SK-N-SH (cell line): Measurements from ENCODE around the gene P3H4. TPM values are rescaled to one million over a fixed set of nuclear protein-coding genes. Genes with fewer than 3 reads are reported as not detected.

Experiments used
- CTCF ChIA-PET: fragments of 300-600, 350-600 bp; formaldehyde crosslinking; extraction: SDS; loops from one replicate; lab custom pipeline; 2021; lab: Yijun Ruan, JAX
- POLR2A ChIA-PET: fragments of 350-600 bp; sonication (Branson Sonifier 250); formaldehyde crosslinking; extraction: SDS; loops from one replicate; lab custom pipeline; 2020; ENCODE audit warnings: antibody characterized with exemption, inconsistent platforms; lab: Yijun Ruan, JAX
- DNase-seq: peaks from one replicate; pipeline ENCODE4 v3.0.0; 2012
- H2AFZ ChIP-seq: fragments of 200-600 bp; sonication (generic); 2 replicates; pipeline ENCODE4 v1.8.1; 2016; ENCODE audit warnings: antibody characterized with exemption, mild to moderate bottlenecking, low read depth
- H3F3A ChIP-seq: fragments of 200-600 bp; sonication (generic); replicated peaks from 2 replicates; pipeline ENCODE3; 2016; ENCODE audit warnings: antibody characterized with exemption, mild to moderate bottlenecking; ENCODE audit not compliant: insufficient read depth
- H3K27ac ChIP-seq, 2 experiments: fragments of 200-500 bp in 1 of 2; fragments of 200-600 bp in 1 of 2; sonication (Bioruptor generic) in 1 of 2; sonication (generic), shearing (Covaris generic) in 1 of 2; 2 replicates each; pipeline versions ENCODE4 v1.5.1 to v1.6.1; 2014 to 2016; ENCODE audit warnings: low read depth in 2 of 2, inconsistent platforms in 1 of 2, low read length in 1 of 2, mild to moderate bottlenecking in 1 of 2, mixed read lengths in 1 of 2
- H3K27me3 ChIP-seq: fragments of 200-600 bp; sonication (generic), shearing (Covaris generic); 2 replicates; pipeline ENCODE4 v1.6.1; 2016; ENCODE audit warnings: mixed run types; ENCODE audit not compliant: insufficient read depth
- H3K36me3 ChIP-seq, 2 experiments: fragments of 200-500 bp in 1 of 2; fragments of 200-600 bp in 1 of 2; sonication (Bioruptor generic) in 1 of 2; sonication (generic) in 1 of 2; replicated peaks in 1 of 2; 2 replicates each; pipeline versions ENCODE3 to v1.5.1; 2014 to 2016; ENCODE audit warnings: low read length in 1 of 2, mild to moderate bottlenecking in 1 of 2; ENCODE audit not compliant: insufficient read depth in 2 of 2, control insufficient read depth in 1 of 2
- H3K4me1 ChIP-seq, 2 experiments: fragments of 200-500 bp in 1 of 2; fragments of 200-600 bp in 1 of 2; sonication (Bioruptor generic) in 1 of 2; sonication (generic), shearing (Covaris generic) in 1 of 2; 2 replicates each; pipeline versions ENCODE4 v1.5.1 to v1.6.1; 2014 to 2016; ENCODE audit warnings: low read depth in 1 of 2, low read length in 1 of 2, mixed run types in 1 of 2; ENCODE audit not compliant: insufficient read depth in 2 of 2, control insufficient read depth in 1 of 2
- H3K4me2 ChIP-seq: fragments of 200-600 bp; sonication (generic), shearing (Covaris generic); 2 replicates; pipeline ENCODE4 v1.6.1; 2017; ENCODE audit warnings: mixed run types
- H3K4me3 ChIP-seq, 2 experiments: fragments of 200-500 bp in 1 of 2; fragments of 200-600 bp in 1 of 2; sonication (Bioruptor generic) in 1 of 2; sonication (generic), shearing (Covaris generic) in 1 of 2; 2 replicates each; pipeline versions ENCODE4 v1.5.1 to v1.8.1; 2014 to 2016; ENCODE audit warnings: low read depth in 2 of 2, inconsistent platforms in 1 of 2, low read length in 1 of 2, mild to moderate bottlenecking in 1 of 2, mixed read lengths in 1 of 2, moderate library complexity in 1 of 2
- H3K79me2 ChIP-seq: fragments of 200-600 bp; sonication (generic); 2 replicates; pipeline ENCODE4 v1.8.1; 2017; ENCODE audit warnings: mild to moderate bottlenecking; ENCODE audit not compliant: insufficient read depth
- H3K9ac ChIP-seq: fragments of 200-600 bp; sonication (generic); 2 replicates; pipeline ENCODE4 v1.6.1; 2017; ENCODE audit warnings: mixed run types
- H3K9me2 ChIP-seq: fragments of 200-600 bp; sonication (generic); 2 replicates; pipeline ENCODE4 v1.6.1; 2017; ENCODE audit warnings: mixed run types
- H3K9me3 ChIP-seq: fragments of 200-600 bp; sonication (generic); 2 replicates; pipeline ENCODE4 v1.6.1; 2017; ENCODE audit warnings: mixed run types, mild to moderate bottlenecking, moderate library complexity
- H4K20me1 ChIP-seq: fragments of 200-600 bp; sonication (generic); 2 replicates; pipeline ENCODE4 v1.6.1; 2017; ENCODE audit warnings: mild to moderate bottlenecking, mixed run types; ENCODE audit not compliant: insufficient read depth
- CHD2 ChIP-seq: fragments of 150-350 bp; IDR thresholded peaks from 2 replicates; pipeline ENCODE4 v1.6.1; 2018; ENCODE audit warnings: low read length; ENCODE audit not compliant: partially characterized antibody
- CTCF ChIP-seq: fragments of 200-600 bp; sonication (generic); IDR thresholded peaks from 2 replicates; pipeline ENCODE4 v1.6.1; 2017; ENCODE audit warnings: antibody characterized with exemption, mild to moderate bottlenecking, moderate library complexity
- ELF1 ChIP-seq: IDR thresholded peaks from 2 replicates; pipeline ENCODE4 v1.4.0; 2012
- EP300 ChIP-seq, 2 experiments: IDR thresholded peaks; 2 replicates each; pipeline versions ENCODE4 v1.4.0 to v1.6.1; 2012; ENCODE audit warnings: borderline replicate concordance in 1 of 2, low read depth in 1 of 2, low read length in 1 of 2
- EZH2phosphoT487 ChIP-seq: fragments of 200-600 bp; sonication (generic); IDR thresholded peaks from 2 replicates; pipeline ENCODE4 v1.6.1; 2017; ENCODE audit warnings: low read depth, mixed run types, mild to moderate bottlenecking, antibody characterized with exemption, moderate library complexity, borderline replicate concordance
- FOSL2 ChIP-seq: IDR thresholded peaks from 2 replicates; pipeline ENCODE4 v1.4.0; 2012; ENCODE audit warnings: low read depth, mild to moderate bottlenecking, moderate library complexity, borderline replicate concordance
- FOXJ3 ChIP-seq: sonication (generic); formaldehyde crosslinking; IDR thresholded peaks from 2 replicates; pipeline ENCODE4 v1.5.1; 2020; ENCODE audit warnings: mild to moderate bottlenecking, missing genetic modification reagents
- FOXM1 ChIP-seq: IDR thresholded peaks from 2 replicates; pipeline ENCODE4 v1.4.0; 2012; ENCODE audit warnings: low read depth, mild to moderate bottlenecking
- GABPA ChIP-seq: IDR thresholded peaks from 2 replicates; pipeline ENCODE4 v1.4.0; 2012; ENCODE audit warnings: low read depth, mild to moderate bottlenecking
- JUND ChIP-seq: IDR thresholded peaks from 2 replicates; pipeline ENCODE4 v1.4.0; 2012
- NFIC ChIP-seq: IDR thresholded peaks from 2 replicates; pipeline ENCODE4 v1.4.0; 2012; ENCODE audit warnings: borderline replicate concordance
- POLR2AphosphoS5 ChIP-seq: IDR thresholded peaks from 2 replicates; pipeline ENCODE4 v1.6.1; 2012; ENCODE audit warnings: low read depth, low read length
- RAD21 ChIP-seq: IDR thresholded peaks from 2 replicates; pipeline ENCODE4 v1.6.1; 2012; ENCODE audit warnings: mild to moderate bottlenecking, low read length
- RCOR1 ChIP-seq: fragments of 150-350 bp; IDR thresholded peaks from 2 replicates; pipeline ENCODE4 v1.6.1; 2017; ENCODE audit warnings: antibody characterized with exemption, low read length
- RXRA ChIP-seq: IDR thresholded peaks from 2 replicates; pipeline ENCODE4 v1.4.0; 2012; ENCODE audit warnings: low read depth, mild to moderate bottlenecking, borderline replicate concordance
- SIN3A ChIP-seq: IDR thresholded peaks from 2 replicates; pipeline ENCODE4 v1.6.1; 2012; ENCODE audit warnings: low read depth, mild to moderate bottlenecking, low read length, moderate library complexity, borderline replicate concordance
- TCF12 ChIP-seq: IDR thresholded peaks from 2 replicates; pipeline ENCODE4 v1.4.0; 2012
- YY1 ChIP-seq: IDR thresholded peaks from 2 replicates; pipeline ENCODE4 v1.4.0; 2012; ENCODE audit warnings: low read depth, mild to moderate bottlenecking
- ZBTB33 ChIP-seq: IDR thresholded peaks from 2 replicates; pipeline ENCODE4 v1.4.0; 2012; ENCODE audit warnings: low read depth, borderline replicate concordance
- WGBS: methylation state at CpG from one replicate; pipeline ENCODE4 v1.1.6; 2017; ENCODE audit warnings: low lambda C conversion rate; 5-methylcytosine and 5-hydroxymethylcytosine counted together
- polyA plus RNA-seq, 3 experiments: library from polyadenylated mRNA; depleted of rRNA; stranded (reverse); fragments of >200 nt; gene quantifications; 2 replicates each; pipeline ENCODE4 v1.2.3, GENCODE V29; 2012
- TF ChIP-seq, protein P1 (sequence below): fragments of 150-350 bp; IDR thresholded peaks from 2 replicates; pipeline ENCODE4 v1.6.1; 2017; ENCODE audit warnings: antibody characterized with exemption, low read length, low read depth, borderline replicate concordance
- TF ChIP-seq, protein P2 (sequence below): fragments of 150-350 bp; IDR thresholded peaks from 2 replicates; pipeline ENCODE4 v1.6.1; 2016; ENCODE audit warnings: mild to moderate bottlenecking, low read depth, low read length

Gene P3H4
- polyA plus RNA-seq, 1 of the 3 experiments (the other 2 are of a cell fraction), result 88.3 TPM

GRCh38 chr17:41781404-41782110 is 30.2 kb downstream of the P3H4 start:
- Histone ChIP-seq H3K27ac (no peak overlapping the region), H3K4me2 (no peak overlapping the region), H4K20me1 (peaks cover 6% of the 10 kb centered on the region; the same call in 1 of the 2 replicates), H3F3A (peaks cover 17% of the 10 kb centered on the region), H3K9me3 (no peaks in the 10 kb centered on the region), H3K36me3 (no peaks in the 10 kb centered on the region), H3K27me3 (no peaks in the 10 kb centered on the region), H2AFZ (no peak overlapping the region), H3K9me2 (no peaks in the 10 kb centered on the region), H3K9ac (no peak overlapping the region), H3K4me3 (no peak overlapping the region), H3K4me1 (peaks cover 22 to 41% of the 10 kb centered on the region in 2 experiments), H3K79me2 (no peaks in the 10 kb centered on the region)
- TF ChIP-seq, protein P1, sequence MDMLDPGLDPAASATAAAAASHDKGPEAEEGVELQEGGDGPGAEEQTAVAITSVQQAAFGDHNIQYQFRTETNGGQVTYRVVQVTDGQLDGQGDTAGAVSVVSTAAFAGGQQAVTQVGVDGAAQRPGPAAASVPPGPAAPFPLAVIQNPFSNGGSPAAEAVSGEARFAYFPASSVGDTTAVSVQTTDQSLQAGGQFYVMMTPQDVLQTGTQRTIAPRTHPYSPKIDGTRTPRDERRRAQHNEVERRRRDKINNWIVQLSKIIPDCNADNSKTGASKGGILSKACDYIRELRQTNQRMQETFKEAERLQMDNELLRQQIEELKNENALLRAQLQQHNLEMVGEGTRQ, result no peak
- no peak for TF ChIP-seq CHD2
- TF ChIP-seq NFIC, result no peak
- TF ChIP-seq SIN3A, result no peak
- TF ChIP-seq FOXJ3, result no peak
- no peak for TF ChIP-seq FOXM1
- POLR2A ChIA-PET, result no interaction called here
- DNase-seq, result no peak
- CTCF ChIA-PET, result no interaction called here
- WGBS, result 79% methylated on average over 12 of the region's 13 CpGs

DNA sequence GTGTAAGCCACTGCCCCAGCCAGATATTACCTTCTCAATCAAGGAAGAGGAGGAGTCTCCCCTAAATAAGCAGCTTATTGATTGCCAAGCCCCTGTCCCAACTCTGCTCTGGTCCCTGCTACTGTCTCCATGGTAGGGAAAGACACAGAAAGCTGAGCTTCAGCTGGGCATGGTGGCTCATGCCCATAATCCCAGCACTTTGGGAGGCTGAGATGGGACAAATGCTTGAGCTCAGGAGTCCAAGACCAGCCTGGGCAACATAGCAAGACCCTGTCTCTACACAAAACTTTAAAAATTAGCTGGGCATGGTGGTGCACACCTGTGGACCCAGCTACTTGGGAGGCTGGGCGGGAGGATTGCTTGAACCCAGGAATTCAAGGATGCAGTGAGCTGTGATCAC is 31.8 kb downstream of the P3H4 start:
- Histone ChIP-seq H2AFZ (no peak overlapping the region), H3K4me2 (no peak overlapping the region), H3K9ac (no peak overlapping the region), H3K27ac (no peak overlapping the region), H3F3A (peaks cover 21% of the 10 kb centered on the region), H3K27me3 (no peaks in the 10 kb centered on the region), H3K79me2 (no peaks in the 10 kb centered on the region), H4K20me1 (peaks cover 6% of the 10 kb centered on the region; the same call in 1 of the 2 replicates), H3K9me2 (no peaks in the 10 kb centered on the region), H3K36me3 (no peaks in the 10 kb centered on the region), H3K9me3 (no peaks in the 10 kb centered on the region), H3K4me1 (peaks cover 22 to 32% of the 10 kb centered on the region in 2 experiments), H3K4me3 (no peak overlapping the region)
- ChIA-PET POLR2A (no interaction called here), CTCF (interaction anchor here (0.7 to 1.0 kb wide), 3 partner anchors 9 to 32 kb away, joined by 3 to 4 read pairs (median 3); partner anchors contain the start of gene P3H4)
- DNase-seq, result no peak
- TF ChIP-seq EP300 (IDR thresholded peaks at IDR 0.05; ENCODE audit: borderline replicate concordance in 1 of 2, low read depth in 1 of 2, low read length in 1 of 2) (no peak), FOXJ3 (no peak), RCOR1 (no peak), ELF1 (no peak), ZBTB33 (no peak), TCF12 (no peak), EZH2phosphoT487 (no peak), FOSL2 (no peak), YY1 (no peak), GABPA (no peak), JUND (no peak), RXRA (no peak), POLR2AphosphoS5 (no peak), CTCF (no peak), RAD21 (no peak), SIN3A (no peak)
- TF ChIP-seq, protein P2, sequence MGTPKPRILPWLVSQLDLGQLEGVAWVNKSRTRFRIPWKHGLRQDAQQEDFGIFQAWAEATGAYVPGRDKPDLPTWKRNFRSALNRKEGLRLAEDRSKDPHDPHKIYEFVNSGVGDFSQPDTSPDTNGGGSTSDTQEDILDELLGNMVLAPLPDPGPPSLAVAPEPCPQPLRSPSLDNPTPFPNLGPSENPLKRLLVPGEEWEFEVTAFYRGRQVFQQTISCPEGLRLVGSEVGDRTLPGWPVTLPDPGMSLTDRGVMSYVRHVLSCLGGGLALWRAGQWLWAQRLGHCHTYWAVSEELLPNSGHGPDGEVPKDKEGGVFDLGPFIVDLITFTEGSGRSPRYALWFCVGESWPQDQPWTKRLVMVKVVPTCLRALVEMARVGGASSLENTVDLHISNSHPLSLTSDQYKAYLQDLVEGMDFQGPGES, result no peak
- TF ChIP-seq, protein P1, result no peak
- WGBS, result 100% methylated on average over 1 of the region's 1 CpG
